Ovary (tissue), 3 donors: Measurements from ENCODE around the gene NXT2.
A peak's percentile ranks its signal among the peaks of the same experiment; 100 is the strongest.

Experiments
- CTCF ChIP-seq, 3 donors: fragments of 450-650 bp in 2 of 3; fragments of 200-600 bp in 1 of 3; IDR thresholded peaks; one replicate each; pipeline versions ENCODE4 v1.5.1 to v1.8.0; 2016 to 2022; ENCODE audit warnings: antibody characterized with exemption in 3 of 3, mild to moderate bottlenecking in 1 of 3
- EP300 ChIP-seq: sonication (generic); formaldehyde crosslinking; IDR thresholded peaks from one replicate; pipeline ENCODE4 v1.6.1; 2017; ENCODE audit warnings: antibody characterized with exemption
- POLR2A ChIP-seq: fragments of 450-650 bp; IDR thresholded peaks from one replicate; pipeline ENCODE4 v1.6.1; 2017; ENCODE audit warnings: antibody characterized with exemption, mild to moderate bottlenecking, moderate library complexity
- donor health status: DM: no; HTN: no; CAD: no.

- TF ChIP-seq POLR2A (peak; percentile 82), CTCF (IDR thresholded peaks at IDR 0.05) (no peak), EP300 (no peak)
Measured at GRCh38 chrX:109536439-109537323, at the start of gene NXT2.
